B cell (primary cell): ENCODE measurements around the gene HSFX2. TPM values are rescaled to one million over a fixed set of nuclear protein-coding genes. Genes with fewer than 3 reads are reported as not detected.

Experiments
- ATAC-seq: fragments of 200-7000 bp; cut with Tn5 transposase; one replicate; pipeline ENCODE4 v1.10.0; 2021; ENCODE audit warnings: low read depth, mild to moderate bottlenecking, moderate number of reproducible peaks, moderate library complexity
- CTCF ChIA-PET: fragments of 350-600 bp; sonication (Branson Sonifier 250); formaldehyde crosslinking; loops from one replicate; lab custom pipeline; 2021; ENCODE audit warnings: antibody characterized with exemption, inconsistent platforms; lab: Charles Lee
- POLR2A ChIA-PET: fragments of 350-600 bp; sonication (Branson Sonifier 250); formaldehyde crosslinking; loops from one replicate; lab custom pipeline; 2021; ENCODE audit warnings: antibody characterized with exemption; lab: Charles Lee
- DNase-seq: peaks from one replicate; pipeline ENCODE4 v3.0.0; 2013
- H2AFZ ChIP-seq: 2 replicates; pipeline ENCODE4 v1.6.1; 2012; ENCODE audit warnings: mild to moderate bottlenecking, low read depth, low read length; ENCODE audit not compliant: insufficient read depth, poor library complexity, severe bottlenecking
- H3K27ac ChIP-seq, 2 donors: 1 replicate in 1 of 2; 2 replicates in 1 of 2; pipeline ENCODE4 v1.5.1; 2012 to 2013; ENCODE audit warnings: low read length in 2 of 2, mild to moderate bottlenecking in 2 of 2, moderate library complexity in 1 of 2
- H3K27me3 ChIP-seq, 4 experiments: fragments of 200-600 bp in 1 of 4; sonication (generic) in 1 of 4; replicated peaks in 1 of 4; 1 replicate in 2 of 4; 2 replicates in 2 of 4; pipeline versions ENCODE4 v1.6.1 to v1.7.0; 2013 to 2016; ENCODE audit warnings: low read length in 3 of 4, mild to moderate bottlenecking in 2 of 4, mixed read lengths in 1 of 4, moderate library complexity in 1 of 4; ENCODE audit not compliant: insufficient read depth in 4 of 4, control insufficient read depth in 3 of 4; ENCODE audit errors: control extremely low read depth in 1 of 4
- H3K36me3 ChIP-seq, 2 experiments: replicated peaks in 1 of 2; 1 replicate in 1 of 2; 2 replicates in 1 of 2; pipeline versions ENCODE4 v1.6.1 to v1.7.1; 2013; ENCODE audit warnings: low read length in 1 of 2; ENCODE audit not compliant: insufficient read depth in 2 of 2, control insufficient read depth in 1 of 2; ENCODE audit errors: control extremely low read depth in 1 of 2, extremely low read depth in 1 of 2
- H3K4me1 ChIP-seq, 2 donors: fragments of 200-600 bp in 1 of 2; sonication (generic) in 1 of 2; 1 replicate in 1 of 2; 2 replicates in 1 of 2; pipeline versions ENCODE4 v1.5.1 to v1.6.1; 2013 to 2017; ENCODE audit warnings: low read length in 2 of 2; ENCODE audit not compliant: control insufficient read depth in 2 of 2, insufficient read depth in 2 of 2
- H3K4me2 ChIP-seq: replicated peaks from 2 replicates; pipeline ENCODE3; 2012; ENCODE audit warnings: mild to moderate bottlenecking, low read depth, low read length; ENCODE audit not compliant: poor library complexity, severe bottlenecking
- H3K4me3 ChIP-seq, 5 experiments: fragments of 200-600 bp in 1 of 5; sonication (generic) in 1 of 5; 1 replicate in 3 of 5; 2 replicates in 2 of 5; pipeline versions ENCODE4 v1.5.1 to v1.7.0; 2011 to 2016; ENCODE audit warnings: low read length in 4 of 5, mild to moderate bottlenecking in 4 of 5, low read depth in 2 of 5, control low read depth in 1 of 5, moderate library complexity in 1 of 5; ENCODE audit not compliant: insufficient read depth in 1 of 5; ENCODE audit errors: control extremely low read depth in 1 of 5, extremely low read depth in 1 of 5
- H3K79me2 ChIP-seq: fragments of 200-600 bp; sonication (generic); one replicate; pipeline ENCODE4 v1.6.0; 2016; ENCODE audit warnings: low read length; ENCODE audit not compliant: control insufficient read depth, insufficient read depth
- H3K9ac ChIP-seq: fragments of 200-600 bp; sonication (generic); 2 replicates; pipeline ENCODE4 v1.6.1; 2017; ENCODE audit warnings: mild to moderate bottlenecking, low read length, moderate library complexity
- H3K9me3 ChIP-seq, 3 donors: one replicate each; pipeline versions ENCODE4 v1.6.1 to v1.7.1; 2013; ENCODE audit warnings: low read length in 2 of 3; ENCODE audit not compliant: control insufficient read depth in 2 of 3, insufficient read depth in 1 of 3; ENCODE audit errors: control extremely low read depth in 1 of 3
- H4K20me1 ChIP-seq: 2 replicates; pipeline ENCODE4 v1.6.0; 2012; ENCODE audit warnings: mild to moderate bottlenecking, low read length; ENCODE audit not compliant: insufficient read depth, control insufficient read depth, poor library complexity, severe bottlenecking
- H3K27ac Mint-ChIP-seq: one replicate; pipeline ENCODE4 v1.8.0; 2021; ENCODE audit warnings: mixed read lengths
- H3K27me3 Mint-ChIP-seq: one replicate; pipeline ENCODE4 v1.8.0; 2021; ENCODE audit warnings: mixed read lengths
- H3K4me1 Mint-ChIP-seq: one replicate; pipeline ENCODE4 v1.8.0; 2021; ENCODE audit warnings: mixed read lengths
- H3K4me3 Mint-ChIP-seq: one replicate; pipeline ENCODE4 v1.8.0; 2021; ENCODE audit warnings: mixed read lengths
- H3K9me3 Mint-ChIP-seq: one replicate; pipeline ENCODE4 v1.8.0; 2022; ENCODE audit warnings: mixed read lengths; ENCODE audit not compliant: insufficient read depth
- CTCF ChIP-seq: fragments of 200-600 bp; IDR thresholded peaks from one replicate; pipeline ENCODE4 v1.8.0; 2022; ENCODE audit warnings: antibody characterized with exemption, mild to moderate bottlenecking
- EZH2 ChIP-seq: IDR thresholded peaks from 2 replicates; pipeline ENCODE4 v1.6.1; 2012; ENCODE audit warnings: borderline replicate concordance, low read depth, mild to moderate bottlenecking, moderate library complexity, low read length; ENCODE audit not compliant: insufficient read depth, poor library complexity, severe bottlenecking
- WGBS: methylation state at CpG from one replicate; pipeline ENCODE4 v1.1.5; 2013; ENCODE audit warnings: missing lambda C conversion rate; ENCODE audit not compliant: insufficient coverage; 5-methylcytosine and 5-hydroxymethylcytosine counted together
- intact Hi-C: fragments of 100-400 bp; cut with micrococcal nuclease; formaldehyde crosslinking; loops from one replicate; pipeline ENCODE4 v1.10.0; 2022
- polyA plus RNA-seq: library from polyadenylated mRNA; depleted of rRNA; stranded (reverse); fragments of >200 nt; gene quantifications from 2 replicates; pipeline ENCODE4 v1.2.3, GENCODE V29; 2012
- total RNA-seq, 2 donors: library from RNA; stranded (reverse); fragments of 120-200 nt in 1 of 2; gene quantifications; 1 replicate in 1 of 2; 2 replicates in 1 of 2; pipeline versions ENCODE4 v1.2.3 to v1.2.4, GENCODE V29; 2013 to 2022

The HSFX2 gene
- total and polyA plus RNA-seq, 2 donors (not counting 1 experiment from before 2014, with no cell fraction given): 1.6 to 1.9 TPM

GRCh38 chrX:149639568-149639967, 44.5 kb upstream of the HSFX2 start:
- H2AFZ ChIP-seq: no peak overlapping the region
- H3K4me1 ChIP-seq: no peaks in the 10 kb centered on the region
- H3K27ac Mint-ChIP-seq: no peak overlapping the region
- no peaks in the 10 kb centered on the region for H3K79me2 ChIP-seq
- no peak overlapping the region for H3K4me3 Mint-ChIP-seq
- no peaks in the 10 kb centered on the region for H4K20me1 ChIP-seq
- H3K4me3 ChIP-seq: no peak overlapping the region
- POLR2A ChIA-PET: no interaction called here
- H3K27ac ChIP-seq: no peak overlapping the region
- H3K27me3 Mint-ChIP-seq: peaks cover 9% of the 10 kb centered on the region
- WGBS: 100% methylated on average over 1 of the region's 3 CpGs
- no peaks in the 10 kb centered on the region for H3K27me3 ChIP-seq
- no peak for DNase-seq
- no peaks in the 10 kb centered on the region for H3K4me1 Mint-ChIP-seq
- H3K36me3 ChIP-seq: no peaks in the 10 kb centered on the region
- H3K4me2 ChIP-seq: no peak overlapping the region
- no peak overlapping the region for H3K9ac ChIP-seq
- TF ChIP-seq CTCF (no peak), EZH2 (no peak)
- no peak for ATAC-seq
- intact Hi-C loops: no loop called here
- no peaks in the 10 kb centered on the region for H3K9me3 Mint-ChIP-seq
- CTCF ChIA-PET: no interaction called here
- H3K9me3 ChIP-seq: no peaks in the 10 kb centered on the region

- Histone ChIP-seq H3K79me2 (no peaks in the 10 kb centered on the region), H3K9ac (no peak overlapping the region), H3K9me3 (no peaks in the 10 kb centered on the region), H3K36me3 (no peaks in the 10 kb centered on the region), H3K27me3 (no peaks in the 10 kb centered on the region), H2AFZ (no peak overlapping the region), H4K20me1 (no peaks in the 10 kb centered on the region), H3K27ac (no peak overlapping the region), H3K4me1 (no peaks in the 10 kb centered on the region), H3K4me2 (no peak overlapping the region), H3K4me3 (no peak overlapping the region)
- intact Hi-C loops: no loop called here
- H3K27ac Mint-ChIP-seq: no peak overlapping the region
- POLR2A ChIA-PET: interaction anchor here (0.6 kb wide), 1 partner anchor 71 kb away, joined by 8 read pairs; no protein-coding TSS in a partner anchor
- no peaks in the 10 kb centered on the region for H3K9me3 Mint-ChIP-seq
- no peaks in the 10 kb centered on the region for H3K4me1 Mint-ChIP-seq
- TF ChIP-seq CTCF (no peak), EZH2 (no peak)
- CTCF ChIA-PET: no interaction called here
- ATAC-seq (no peak), DNase-seq (no peak)
- peaks cover 9% of the 10 kb centered on the region for H3K27me3 Mint-ChIP-seq
- H3K4me3 Mint-ChIP-seq: no peak overlapping the region
Measured at GRCh38 chrX:149638860-149639259, 43.7 kb upstream of the HSFX2 start.
